CD4-positive, alpha-beta T cell (primary cell): ENCODE data around the gene HIRA. TPM values are rescaled to one million over a fixed set of nuclear protein-coding genes. Genes with fewer than 3 reads are reported as not detected.

ENCODE experiments used
- ATAC-seq: fragments of 200-7000 bp; cut with Tn5 transposase; one replicate; pipeline ENCODE4 v1.10.0; 2022; ENCODE audit warnings: mild to moderate bottlenecking; ENCODE audit not compliant: poor library complexity
- CTCF ChIA-PET: fragments of 350-600 bp; sonication (Branson Sonifier 250); formaldehyde crosslinking; loops from one replicate; lab custom pipeline; 2021; ENCODE audit warnings: antibody characterized with exemption, inconsistent platforms; lab: Charles Lee
- POLR2A ChIA-PET: fragments of 350-600 bp; sonication (Branson Sonifier 250); formaldehyde crosslinking; loops from one replicate; lab custom pipeline; 2021; ENCODE audit warnings: antibody characterized with exemption, inconsistent platforms; lab: Charles Lee
- DNase-seq, 14 experiments: peaks; one replicate each; pipeline ENCODE4 v3.0.0-alpha.2; 2013 to 2020; ENCODE audit warnings: mixed read lengths in 2 of 14
- H3K27ac ChIP-seq, 2 donors: one replicate each; pipeline versions ENCODE4 v1.5.1 to v1.7.0; 2013; ENCODE audit warnings: low read length in 2 of 2, low read depth in 1 of 2, mild to moderate bottlenecking in 1 of 2
- H3K27me3 ChIP-seq, 2 experiments: 1 replicate in 1 of 2; 2 replicates in 1 of 2; pipeline versions ENCODE4 v1.6.1 to v1.7.0; 2013; ENCODE audit warnings: low read length in 2 of 2, control low read depth in 1 of 2, mild to moderate bottlenecking in 1 of 2, moderate library complexity in 1 of 2; ENCODE audit not compliant: insufficient read depth in 2 of 2, control insufficient read depth in 1 of 2
- H3K36me3 ChIP-seq: one replicate; pipeline ENCODE4 v1.6.1; 2013; ENCODE audit warnings: low read length, control low read depth; ENCODE audit not compliant: insufficient read depth
- H3K4me1 ChIP-seq: one replicate; pipeline ENCODE4 v1.6.1; 2013; ENCODE audit warnings: low read length, control low read depth; ENCODE audit not compliant: insufficient read depth
- H3K4me3 ChIP-seq: one replicate; pipeline ENCODE4 v1.5.1; 2013; ENCODE audit warnings: mild to moderate bottlenecking, low read length, moderate library complexity
- H3K9me3 ChIP-seq, 2 experiments: 1 replicate in 1 of 2; 2 replicates in 1 of 2; pipeline versions ENCODE4 v1.6.1 to v1.7.0; 2013; ENCODE audit warnings: low read length in 2 of 2, mild to moderate bottlenecking in 2 of 2, control low read depth in 1 of 2, moderate library complexity in 1 of 2; ENCODE audit not compliant: control insufficient read depth in 1 of 2, insufficient read depth in 1 of 2
- H3K27ac Mint-ChIP-seq: one replicate; pipeline ENCODE4 v1.8.0; 2020; ENCODE audit warnings: mixed read lengths
- H3K27me3 Mint-ChIP-seq: one replicate; pipeline ENCODE4 v1.8.0; 2021; ENCODE audit warnings: mixed read lengths
- H3K36me3 Mint-ChIP-seq: one replicate; pipeline ENCODE4 v1.8.0; 2021; ENCODE audit warnings: low read depth, mixed read lengths
- H3K4me1 Mint-ChIP-seq: one replicate; pipeline ENCODE4 v1.8.0; 2021; ENCODE audit warnings: low read depth, mixed read lengths
- H3K4me3 Mint-ChIP-seq: one replicate; pipeline ENCODE4 v1.8.0; 2020; ENCODE audit warnings: mild to moderate bottlenecking, mixed read lengths
- H3K9me3 Mint-ChIP-seq: one replicate; pipeline ENCODE4 v1.8.0; 2020; ENCODE audit warnings: mixed read lengths
- CTCF ChIP-seq: fragments of 200-600 bp; IDR thresholded peaks from one replicate; pipeline ENCODE4 v1.8.0; 2022; ENCODE audit warnings: antibody characterized with exemption, mild to moderate bottlenecking
- intact Hi-C, 2 experiments: fragments of 100-400 bp; cut with DNase I in 1 of 2; cut with micrococcal nuclease in 1 of 2; formaldehyde crosslinking; loops; one replicate each; pipeline versions ENCODE4 v1.15.1 to v1.9.0; 2023 to 2025; cut with DNase I, micrococcal nuclease
- total RNA-seq, 174 experiments: library from RNA in 2 of 174; stranded (reverse) in 2 of 174; gene quantifications; one replicate each; pipeline ENCODE4 v1.2.3 and lab custom pipeline; 2021 to 2026

The HIRA gene
- total RNA-seq, 2 experiments from 2014 or later, result 15.2 to 15.5 TPM

- H3K36me3 ChIP-seq, result peaks cover 59% of the 10 kb centered on the region
- no peak overlapping the region for H3K4me3 ChIP-seq
- no peak overlapping the region for H3K27ac Mint-ChIP-seq
- H3K4me3 Mint-ChIP-seq, result no peak overlapping the region
- no peak for TF ChIP-seq CTCF
- H3K27me3 ChIP-seq, result no peaks in the 10 kb centered on the region
- H3K9me3 ChIP-seq, result no peaks in the 10 kb centered on the region
- peaks cover 84% of the 10 kb centered on the region for H3K36me3 Mint-ChIP-seq
- ATAC-seq (no peak), DNase-seq (no peak)
- intact Hi-C loops, result loop anchor here in 1 of 2 experiments (10.0 kb wide), 1 partner anchor 223 kb away; no protein-coding TSS in a partner anchor
- ChIA-PET POLR2A (no interaction called here), CTCF (no interaction called here)
- H3K27ac ChIP-seq, result no peak overlapping the region
- no peaks in the 10 kb centered on the region for H3K27me3 Mint-ChIP-seq
- H3K4me1 ChIP-seq, result no peaks in the 10 kb centered on the region
- no peaks in the 10 kb centered on the region for H3K9me3 Mint-ChIP-seq
- H3K4me1 Mint-ChIP-seq, result no peaks in the 10 kb centered on the region
These were observed 30.1 kb downstream of the HIRA start for GRCh38 chr22:19401483-19401882.

- intact Hi-C loops, result loop anchor here in 1 of 2 experiments (10.0 kb wide), 1 partner anchor 224 kb away; no protein-coding TSS in a partner anchor
- Mint-ChIP-seq H3K4me1 (no peaks in the 10 kb centered on the region), H3K36me3 (peaks cover 85% of the 10 kb centered on the region), H3K27me3 (no peaks in the 10 kb centered on the region), H3K4me3 (no peak overlapping the region), H3K9me3 (no peaks in the 10 kb centered on the region), H3K27ac (no peak overlapping the region)
- Histone ChIP-seq H3K4me3 (no peak overlapping the region), H3K27ac (no peak overlapping the region), H3K27me3 (no peaks in the 10 kb centered on the region), H3K9me3 (no peaks in the 10 kb centered on the region), H3K4me1 (no peaks in the 10 kb centered on the region), H3K36me3 (peaks cover 57% of the 10 kb centered on the region)
- ChIA-PET CTCF (no interaction called here), POLR2A (no interaction called here)
- no peak for DNase-seq
- no peak for TF ChIP-seq CTCF
- ATAC-seq, result no peak
These were observed 30.7 kb downstream of the HIRA start for GRCh38 chr22:19400881-19401280.

- no peak overlapping the region for H3K27ac Mint-ChIP-seq
- no peak for TF ChIP-seq CTCF
- ChIA-PET POLR2A (no interaction called here), CTCF (no interaction called here)
- H3K36me3 Mint-ChIP-seq, result peaks cover 88% of the 10 kb centered on the region
- no peaks in the 10 kb centered on the region for H3K4me1 ChIP-seq
- H3K4me3 Mint-ChIP-seq, result no peak overlapping the region
- no peak overlapping the region for H3K27ac ChIP-seq
- no peak for ATAC-seq
- H3K36me3 ChIP-seq, result peaks cover 64% of the 10 kb centered on the region
- intact Hi-C loops, result no loop called here
- H3K27me3 Mint-ChIP-seq, result no peaks in the 10 kb centered on the region
- H3K27me3 ChIP-seq, result no peaks in the 10 kb centered on the region
- no peaks in the 10 kb centered on the region for H3K9me3 ChIP-seq
- no peak for DNase-seq
- H3K9me3 Mint-ChIP-seq, result no peaks in the 10 kb centered on the region
- H3K4me1 Mint-ChIP-seq, result no peaks in the 10 kb centered on the region
- no peak overlapping the region for H3K4me3 ChIP-seq
These were observed 32.9 kb downstream of the HIRA start for GRCh38 chr22:19398652-19399051.
